MM.1S (cell line): ENCODE data around the gene SKIC2.
"Not testable (repeated sequence)": the region's sequence is repeated elsewhere in the genome, so short reads cannot be mapped to it uniquely, and the experiment has no call there.

ENCODE experiments used
- EZH2 ChIP-seq: fragments of 300-600 bp; sonication (generic); optimal IDR thresholded peaks from 2 replicates; pipeline ENCODE3; 2017; ENCODE audit warnings: low read depth, mild to moderate bottlenecking, antibody characterized with exemption, low read length, mixed read lengths
- TF ChIP-seq, protein P1 (sequence below): fragments of 300-600 bp; sonication (generic); IDR thresholded peaks from 2 replicates; pipeline ENCODE4 v1.5.1; 2016; ENCODE audit warnings: antibody characterized with exemption, low read length, mixed read lengths

- TF ChIP-seq, protein P1, sequence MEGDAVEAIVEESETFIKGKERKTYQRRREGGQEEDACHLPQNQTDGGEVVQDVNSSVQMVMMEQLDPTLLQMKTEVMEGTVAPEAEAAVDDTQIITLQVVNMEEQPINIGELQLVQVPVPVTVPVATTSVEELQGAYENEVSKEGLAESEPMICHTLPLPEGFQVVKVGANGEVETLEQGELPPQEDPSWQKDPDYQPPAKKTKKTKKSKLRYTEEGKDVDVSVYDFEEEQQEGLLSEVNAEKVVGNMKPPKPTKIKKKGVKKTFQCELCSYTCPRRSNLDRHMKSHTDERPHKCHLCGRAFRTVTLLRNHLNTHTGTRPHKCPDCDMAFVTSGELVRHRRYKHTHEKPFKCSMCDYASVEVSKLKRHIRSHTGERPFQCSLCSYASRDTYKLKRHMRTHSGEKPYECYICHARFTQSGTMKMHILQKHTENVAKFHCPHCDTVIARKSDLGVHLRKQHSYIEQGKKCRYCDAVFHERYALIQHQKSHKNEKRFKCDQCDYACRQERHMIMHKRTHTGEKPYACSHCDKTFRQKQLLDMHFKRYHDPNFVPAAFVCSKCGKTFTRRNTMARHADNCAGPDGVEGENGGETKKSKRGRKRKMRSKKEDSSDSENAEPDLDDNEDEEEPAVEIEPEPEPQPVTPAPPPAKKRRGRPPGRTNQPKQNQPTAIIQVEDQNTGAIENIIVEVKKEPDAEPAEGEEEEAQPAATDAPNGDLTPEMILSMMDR = not testable (repeated sequence)
- not testable (repeated sequence) for TF ChIP-seq EZH2
Measured at GRCh38 chr6:31980998-31981397, 22.0 kb downstream of the SKIC2 start.
